Umbilical cord (tissue), 2 donors: ENCODE data around the gene TMEM150A. TPM values are rescaled to one million over a fixed set of nuclear protein-coding genes. Genes with fewer than 3 reads are reported as not detected.
"Not testable (repeated sequence)": the region's sequence is repeated elsewhere in the genome, so short reads cannot be mapped to it uniquely, and the experiment has no call there.

Experiments
- DNase-seq: peaks from one replicate; pipeline ENCODE4 v3.0.0-alpha.2; 2015; ENCODE audit warnings: low spot score
- total RNA-seq: library from RNA; depleted of rRNA; stranded (reverse); fragments of >200 nt; gene quantifications from one replicate; pipeline ENCODE4 v1.2.3, GENCODE V29; 2014; ENCODE audit warnings: low replicate concordance; ENCODE audit not compliant: insufficient read depth

The TMEM150A gene
- total RNA-seq, 1 donor from 2014 or later = 3.4 TPM

- peak; percentile 96 for DNase-seq
Measured at GRCh38 chr2:85611705-85612587, 9.4 kb upstream of the TMEM150A start, which contains the start of gene C2orf68. Gene C2orf68, minus strand, starts transcription at chr2:85612066. Its CDS starts 82 bp downstream, at chr2:85611984.

- DNase-seq = no peak
Measured at GRCh38 chr2:85611217-85611704, 8.8 kb upstream of the TMEM150A start.

GRCh38 chr2:85607268-85608215, 5.0 kb upstream of the TMEM150A start:
- no peak for DNase-seq

GRCh38 chr2:85606116-85606455, 3.6 kb upstream of the TMEM150A start:
- no peak for DNase-seq

- DNase-seq = peak; percentile 85
Measured at GRCh38 chr2:85605406-85606115, 3.1 kb upstream of the TMEM150A start.

- DNase-seq = no peak
Measured at GRCh38 chr2:85604568-85605339, 2.3 kb upstream of the TMEM150A start.

GRCh38 chr2:85604133-85604444, 1.6 kb upstream of the TMEM150A start:
- DNase-seq = not testable (repeated sequence)

GRCh38 chr2:85601771-85602475, 575 bp downstream of the TMEM150A start:
- peak; percentile 37 for DNase-seq

GRCh38 chr2:85600951-85601770, 1.3 kb downstream of the TMEM150A start:
- DNase-seq = no peak

GRCh38 chr2:85600235-85600575, 2.3 kb downstream of the TMEM150A start:
- no peak for DNase-seq

GRCh38 chr2:85599468-85600234, 2.8 kb downstream of the TMEM150A start:
- no peak for DNase-seq

- DNase-seq = no peak
Measured at GRCh38 chr2:85598594-85599340, 3.7 kb downstream of the TMEM150A start.

- DNase-seq = no peak
Measured at GRCh38 chr2:85597241-85597640, 5.3 kb downstream of the TMEM150A start.

- DNase-seq = no peak
Measured at GRCh38 chr2:85596486-85597143, 5.9 kb downstream of the TMEM150A start.

- DNase-seq = no peak
Measured at GRCh38 chr2:85596026-85596333, 6.5 kb downstream of the TMEM150A start.

GRCh38 chr2:85595301-85596025, 7.0 kb downstream of the TMEM150A start, which contains the start of gene RNF181:
Gene RNF181, plus strand, starts transcription at chr2:85595745. Its CDS starts 19 bp downstream, at chr2:85595764.
- peak; percentile 100 for DNase-seq
